HepG2 (cell line): ENCODE data around the gene PLCD4. TPM values are rescaled to one million over a fixed set of nuclear protein-coding genes. Genes with fewer than 3 reads are reported as not detected.

ENCODE experiments used
- BRCA1 ChIP-seq: sonication (generic); formaldehyde crosslinking; IDR thresholded peaks from 2 replicates; pipeline ENCODE4 v1.4.0; 2020; ENCODE audit warnings: missing genetic modification reagents
- CBFB ChIP-seq: sonication (generic); formaldehyde crosslinking; IDR thresholded peaks from 2 replicates; pipeline ENCODE4 v1.4.0; 2020; ENCODE audit warnings: missing genetic modification reagents
- CCDC6 ChIP-seq: sonication (generic); formaldehyde crosslinking; IDR thresholded peaks from 2 replicates; pipeline ENCODE4 v1.8.1; 2022; ENCODE audit warnings: mild to moderate bottlenecking, missing genetic modification reagents, moderate library complexity
- CERS6 ChIP-seq: sonication (generic); formaldehyde crosslinking; IDR thresholded peaks from 2 replicates; pipeline ENCODE4 v1.5.0; 2020; ENCODE audit warnings: missing genetic modification reagents
- DZIP1 ChIP-seq: sonication (generic); formaldehyde crosslinking; IDR thresholded peaks from 2 replicates; pipeline ENCODE4 v1.5.0; 2020; ENCODE audit warnings: mild to moderate bottlenecking, missing genetic modification reagents
- ESRRA ChIP-seq: sonication (generic); formaldehyde crosslinking; IDR thresholded peaks from 2 replicates; pipeline ENCODE4 v1.5.1; 2020; ENCODE audit warnings: mild to moderate bottlenecking, low read depth, missing genetic modification reagents
- FOXJ3 ChIP-seq: sonication (generic); formaldehyde crosslinking; IDR thresholded peaks from 2 replicates; pipeline ENCODE4 v1.4.0; 2020; ENCODE audit warnings: missing genetic modification reagents, mild to moderate bottlenecking, borderline replicate concordance
- GATA4 ChIP-seq: sonication (generic); IDR thresholded peaks from 2 replicates; pipeline ENCODE4 v1.6.1; 2016; ENCODE audit warnings: antibody characterized with exemption, low read depth, borderline replicate concordance
- IKZF4 ChIP-seq: sonication (generic); formaldehyde crosslinking; IDR thresholded peaks from 2 replicates; pipeline ENCODE4 v1.5.1; 2020; ENCODE audit warnings: borderline replicate concordance, mild to moderate bottlenecking, low read depth, missing genetic modification reagents; ENCODE audit errors: not compliant biosample characterization
- MIER2 ChIP-seq: IDR thresholded peaks from 2 replicates; pipeline ENCODE4 v1.6.1; 2016; ENCODE audit warnings: missing biosample characterization, missing genetic modification reagents
- RAD51 ChIP-seq: fragments of 450-650 bp; IDR thresholded peaks from 2 replicates; pipeline ENCODE4 v1.6.1; 2016; ENCODE audit warnings: borderline replicate concordance
- STAT6 ChIP-seq: sonication (generic); formaldehyde crosslinking; IDR thresholded peaks from 2 replicates; pipeline ENCODE4 v1.4.0; 2020; ENCODE audit warnings: missing genetic modification reagents, mild to moderate bottlenecking, borderline replicate concordance
- TAF15 ChIP-seq: fragments of 200-400 bp; formaldehyde crosslinking; IDR thresholded peaks from one replicate; pipeline ENCODE4 v1.6.1; 2018; ENCODE audit warnings: mild to moderate bottlenecking, low read depth, low read length; ENCODE audit not compliant: poor library complexity, severe bottlenecking
- XBP1 ChIP-seq: sonication (generic); formaldehyde crosslinking; IDR thresholded peaks from 2 replicates; pipeline ENCODE4 v1.5.0; 2020; ENCODE audit warnings: missing genetic modification reagents
- ZBTB26 ChIP-seq: IDR thresholded peaks from 2 replicates; pipeline ENCODE4 v1.6.1; 2016; ENCODE audit warnings: missing compliant biosample characterization, missing genetic modification reagents, borderline replicate concordance
- ZBTB46 ChIP-seq: sonication (generic); formaldehyde crosslinking; IDR thresholded peaks from 2 replicates; pipeline ENCODE4 v1.4.0; 2020; ENCODE audit warnings: mild to moderate bottlenecking, missing genetic modification reagents, borderline replicate concordance
- ZEB1 ChIP-seq: IDR thresholded peaks from 2 replicates; pipeline ENCODE4 v1.6.1; 2012; ENCODE audit warnings: mild to moderate bottlenecking, low read depth, inconsistent platforms; ENCODE audit not compliant: insufficient replicate concordance
- ZFP41 ChIP-seq: sonication (generic); formaldehyde crosslinking; IDR thresholded peaks from 2 replicates; pipeline ENCODE4 v1.4.0; 2020; ENCODE audit warnings: mild to moderate bottlenecking, missing genetic modification reagents, borderline replicate concordance
- ZNF598 ChIP-seq: sonication (generic); formaldehyde crosslinking; IDR thresholded peaks from 2 replicates; pipeline ENCODE4 v1.5.1; 2020; ENCODE audit warnings: mild to moderate bottlenecking, missing genetic modification reagents, borderline replicate concordance
- polyA plus RNA-seq, 8 experiments: library from polyadenylated mRNA; depleted of rRNA in 3 of 8; stranded (reverse) in 7 of 8; unstranded in 1 of 8; fragments of >200 nt; fragmentation: Illumina TruSeq in 4 of 8; extraction: Trizol in 4 of 8; gene quantifications; 2 replicates each; pipeline versions ENCODE4 v1.2.1 to v1.2.3, GENCODE V29; 2011 to 2016; ENCODE audit warnings: low read depth in 4 of 8, missing spikeins in 1 of 8, mixed read lengths in 1 of 8; ENCODE audit not compliant: insufficient read depth in 1 of 8
- total RNA-seq, 5 experiments: library from RNA; depleted of rRNA; stranded (reverse); fragments of >200 nt; fragmentation: Illumina TruSeq; extraction: Trizol; gene quantifications; 2 replicates each; pipeline ENCODE4 v1.2.3, GENCODE V29; 2016; ENCODE audit warnings: low read depth in 1 of 5

Gene PLCD4
- total and polyA plus RNA-seq, 2 of the 13 experiments (the other 11 are each of a cell fraction or from before 2014, with no cell fraction given): 0.26 TPM; not detected in 1

GRCh38 chr2:218569038-218569431 lies 38.7 kb upstream of the PLCD4 start (continued):
- no peak for TF ChIP-seq RAD51
- TF ChIP-seq ESRRA (CRISPR knock-in tag): no peak
- peak; percentile 14 for TF ChIP-seq IKZF4 (CRISPR knock-in tag)
- 0 out of 2 replicates have a peak, but pooled peaks have one; percentile 55 for TF ChIP-seq CCDC6 (CRISPR knock-in tag)
- no peak for TF ChIP-seq MIER2 (CRISPR knock-in tag)
- TF ChIP-seq XBP1 (CRISPR knock-in tag): no peak; the same call in 1 of the 2 replicates
- TF ChIP-seq STAT6: no peak
- no peak for TF ChIP-seq CBFB (CRISPR knock-in tag)
- TF ChIP-seq ZBTB26 (CRISPR knock-in tag): no peak
- TF ChIP-seq FOXJ3 (CRISPR knock-in tag): peak; percentile 61; the same call in 1 of the 2 replicates
- no peak for TF ChIP-seq ZNF598 (CRISPR knock-in tag)
- no peak for TF ChIP-seq CERS6 (CRISPR knock-in tag)
- peak; percentile 26; the same call in 1 of the 2 replicates for TF ChIP-seq BRCA1 (CRISPR knock-in tag)
- TF ChIP-seq GATA4: no peak
- TF ChIP-seq ZEB1: no peak
- TF ChIP-seq ZBTB46 (CRISPR knock-in tag): no peak
- 0 out of 2 replicates have a peak, but pooled peaks have one; percentile 13 for TF ChIP-seq DZIP1
- peak; percentile 14 for TF ChIP-seq TAF15
- no peak for TF ChIP-seq ZFP41 (CRISPR knock-in tag)
